Astrocyte (in vitro differentiated cells and primary cell): ENCODE measurements around the gene SNAPC4. TPM values are rescaled to one million over a fixed set of nuclear protein-coding genes. Genes with fewer than 3 reads are reported as not detected.

ENCODE experiments used
- DNase-seq: peaks from one replicate; pipeline ENCODE4 v3.0.0-alpha.2; 2010; ENCODE audit warnings: low read depth
- FAIRE-seq: peaks from 2 replicates; lab custom pipeline; 2011; peaks lifted over from hg19 to GRCh38; lab: Jason Lieb, UNC
- H2AFZ ChIP-seq: 2 replicates; pipeline ENCODE4 v1.6.0; 2012; ENCODE audit warnings: low read depth, low read length, inconsistent platforms
- H3K27ac ChIP-seq: 2 replicates; pipeline ENCODE4 v1.5.1; 2011; ENCODE audit warnings: low read depth, low read length, inconsistent platforms
- H3K27me3 ChIP-seq: 2 replicates; pipeline ENCODE4 v1.6.0; 2011; ENCODE audit warnings: low read length, inconsistent platforms; ENCODE audit not compliant: insufficient read depth
- H3K36me3 ChIP-seq: 2 replicates; pipeline ENCODE4 v1.5.1; 2011; ENCODE audit warnings: low read length, inconsistent platforms; ENCODE audit not compliant: insufficient read depth
- H3K4me1 ChIP-seq: 2 replicates; pipeline ENCODE4 v1.5.1; 2011; ENCODE audit warnings: low read length, inconsistent platforms; ENCODE audit not compliant: insufficient read depth
- H3K4me2 ChIP-seq: 2 replicates; pipeline ENCODE4 v1.6.0; 2012; ENCODE audit warnings: low read length, inconsistent platforms
- H3K4me3 ChIP-seq: 2 replicates; pipeline ENCODE4 v1.5.1; 2011; ENCODE audit warnings: low read depth, mild to moderate bottlenecking, low read length, inconsistent platforms; ENCODE audit not compliant: insufficient read depth
- H3K79me2 ChIP-seq: 2 replicates; pipeline ENCODE4 v1.6.0; 2012; ENCODE audit warnings: mild to moderate bottlenecking, low read length, inconsistent platforms; ENCODE audit not compliant: insufficient read depth
- H3K9ac ChIP-seq: 2 replicates; pipeline ENCODE4 v1.6.0; 2012; ENCODE audit warnings: mild to moderate bottlenecking, low read length, inconsistent platforms
- H3K9me3 ChIP-seq: 2 replicates; pipeline ENCODE4 v1.5.1; 2012; ENCODE audit warnings: low read depth, mild to moderate bottlenecking, low read length, inconsistent platforms; ENCODE audit not compliant: insufficient read depth
- H4K20me1 ChIP-seq: 2 replicates; pipeline ENCODE4 v1.6.0; 2012; ENCODE audit warnings: low read length, inconsistent platforms; ENCODE audit not compliant: insufficient read depth
- H3K27ac Mint-ChIP-seq: one replicate; pipeline ENCODE4 v1.8.0; 2021; ENCODE audit warnings: mild to moderate bottlenecking, mixed read lengths; ENCODE audit not compliant: unreplicated experiment
- H3K27me3 Mint-ChIP-seq: one replicate; pipeline ENCODE4 v1.8.0; 2021; ENCODE audit warnings: low read depth, mixed read lengths; ENCODE audit not compliant: unreplicated experiment
- H3K36me3 Mint-ChIP-seq: one replicate; pipeline ENCODE4 v1.8.0; 2021; ENCODE audit warnings: low read depth, mixed read lengths; ENCODE audit not compliant: unreplicated experiment
- H3K4me1 Mint-ChIP-seq: one replicate; pipeline ENCODE4 v1.8.0; 2021; ENCODE audit warnings: low read depth, mixed read lengths; ENCODE audit not compliant: unreplicated experiment
- H3K4me3 Mint-ChIP-seq: one replicate; pipeline ENCODE4 v1.8.0; 2021; ENCODE audit warnings: mild to moderate bottlenecking, moderate library complexity, mixed read lengths; ENCODE audit not compliant: unreplicated experiment
- H3K9me3 Mint-ChIP-seq: one replicate; pipeline ENCODE4 v1.8.0; 2021; ENCODE audit warnings: mild to moderate bottlenecking, mixed read lengths; ENCODE audit not compliant: unreplicated experiment
- CTCF ChIP-seq: IDR thresholded peaks from 2 replicates; pipeline ENCODE4 v1.5.1; 2011; ENCODE audit warnings: low read depth, mild to moderate bottlenecking, inconsistent platforms, low read length, moderate library complexity; ENCODE audit not compliant: insufficient read depth
- EZH2 ChIP-seq: IDR thresholded peaks from 2 replicates; pipeline ENCODE4 v1.6.1; 2012; ENCODE audit warnings: mild to moderate bottlenecking, low read length, inconsistent platforms; ENCODE audit not compliant: insufficient read depth
- total RNA-seq: library from RNA; stranded (reverse); gene quantifications from 2 replicates; pipeline ENCODE4 v1.2.1, GENCODE V29; 2021

The SNAPC4 gene
- total RNA-seq, 1 donor from 2014 or later, result 18.6 TPM

DNA sequence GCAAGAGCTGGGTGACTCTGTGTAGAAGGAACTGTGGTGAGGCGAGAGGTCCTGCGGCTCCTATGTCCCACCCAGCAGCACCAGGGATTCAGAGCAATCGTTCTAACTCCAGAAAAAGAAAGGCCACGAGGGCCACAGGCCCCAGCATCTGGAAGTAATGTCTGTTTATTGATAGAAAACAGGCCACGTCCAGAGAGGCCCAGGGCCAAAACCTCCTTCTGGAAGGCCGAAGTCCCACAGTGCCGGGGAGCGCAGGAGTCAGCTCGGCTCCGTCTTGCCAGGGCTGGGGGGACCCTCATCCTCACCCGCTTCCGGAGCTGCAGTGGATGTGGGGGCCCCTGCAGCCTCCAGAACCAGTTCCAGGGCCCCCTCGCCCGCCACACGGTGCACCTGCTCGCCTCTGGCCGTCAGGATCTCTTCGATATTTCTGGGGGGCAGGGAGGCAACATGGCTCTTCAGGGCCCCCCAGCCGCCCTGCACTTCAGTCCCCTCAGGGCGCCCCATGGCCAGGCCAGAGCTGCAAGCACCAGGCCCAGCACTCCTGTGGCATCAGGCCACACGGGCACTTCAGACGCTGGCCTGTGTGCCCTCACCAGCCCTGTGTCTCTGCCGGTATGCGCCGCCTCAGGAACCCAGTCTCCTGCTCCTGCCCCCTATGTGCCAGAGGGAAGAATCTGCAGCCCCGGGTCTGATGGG is 38.1 kb downstream of the SNAPC4 start:
- peaks cover 10% of the 10 kb centered on the region for H3K79me2 ChIP-seq
- Mint-ChIP-seq H3K27ac (no peak overlapping the region), H3K4me3 (no peak overlapping the region), H3K36me3 (no peaks in the 10 kb centered on the region), H3K27me3 (no peaks in the 10 kb centered on the region), H3K9me3 (no peaks in the 10 kb centered on the region), H3K4me1 (peaks cover 2% of the 10 kb centered on the region)
- TF ChIP-seq EZH2 (no peak), CTCF (no peak)
- no peak overlapping the region for H2AFZ ChIP-seq
- peaks cover 22% of the 10 kb centered on the region for H3K4me1 ChIP-seq
- FAIRE-seq, result no peak
- H3K9me3 ChIP-seq, result no peaks in the 10 kb centered on the region
- peak overlapping the region; percentile 85 for H3K4me2 ChIP-seq
- H3K36me3 ChIP-seq, result no peaks in the 10 kb centered on the region
- peaks cover 21% of the 10 kb centered on the region for H4K20me1 ChIP-seq
- no peak for DNase-seq
- H3K27me3 ChIP-seq, result no peaks in the 10 kb centered on the region
- H3K4me3 ChIP-seq, result no peak overlapping the region
- H3K27ac ChIP-seq, result no peak overlapping the region
- H3K9ac ChIP-seq, result no peak overlapping the region

DNA sequence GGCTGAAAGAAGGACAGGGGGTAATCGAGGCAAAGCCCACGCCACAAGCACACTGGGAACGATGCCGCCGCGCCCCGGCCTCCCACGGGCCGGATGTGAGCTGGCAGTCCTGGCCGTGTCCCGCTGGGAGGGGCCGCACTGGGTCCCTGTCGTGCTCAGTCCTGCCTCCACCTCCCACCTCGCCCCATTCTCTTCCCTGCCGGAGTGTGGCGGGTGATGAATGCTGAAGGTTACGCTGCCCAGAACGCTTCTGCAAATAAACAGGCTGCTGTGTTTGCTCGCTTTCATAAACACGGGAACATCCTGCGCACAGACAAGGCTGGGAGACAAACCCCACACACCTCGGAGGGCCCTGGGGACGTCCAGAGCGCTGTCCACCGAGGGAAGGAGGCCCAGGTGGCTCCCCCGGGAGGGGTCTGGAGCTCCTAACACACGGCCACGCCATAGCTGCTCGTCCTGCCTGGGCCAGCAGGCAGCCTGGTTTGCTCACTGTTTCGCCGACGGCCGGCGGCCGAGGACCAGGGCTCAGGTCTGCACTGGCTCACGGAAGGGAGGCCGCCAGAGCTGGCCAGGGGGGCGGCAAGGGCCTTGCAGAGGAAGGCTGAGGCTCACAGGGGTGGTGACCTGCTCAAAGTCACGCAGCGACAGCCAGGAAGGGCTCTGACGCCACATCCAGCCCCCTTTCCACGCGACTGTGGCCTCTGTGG is 38.8 kb downstream of the SNAPC4 start:
- Histone ChIP-seq H3K36me3 (no peaks in the 10 kb centered on the region), H3K4me3 (no peak overlapping the region), H3K4me1 (peaks cover 22% of the 10 kb centered on the region), H3K9me3 (no peaks in the 10 kb centered on the region), H3K79me2 (peaks cover 10% of the 10 kb centered on the region), H3K27ac (no peak overlapping the region), H3K4me2 (no peak overlapping the region), H3K9ac (no peak overlapping the region), H4K20me1 (peaks cover 21% of the 10 kb centered on the region), H2AFZ (no peak overlapping the region), H3K27me3 (no peaks in the 10 kb centered on the region)
- Mint-ChIP-seq H3K4me1 (peaks cover 2% of the 10 kb centered on the region), H3K9me3 (no peaks in the 10 kb centered on the region), H3K36me3 (no peaks in the 10 kb centered on the region), H3K4me3 (no peak overlapping the region), H3K27ac (no peak overlapping the region), H3K27me3 (no peaks in the 10 kb centered on the region)
- FAIRE-seq (no peak), DNase-seq (no peak)
- TF ChIP-seq EZH2 (no peak), CTCF (no peak)
